NCI-H1105 (cell line): Measurements from ENCODE around the gene NPL.
A peak's percentile ranks its signal among the peaks of the same experiment; 100 is the strongest.

ENCODE experiments used
- DNase-seq: peaks from one replicate; lab custom pipeline; 2025; lab: John Stamatoyannopoulos, UW

NPL gene, protein sequence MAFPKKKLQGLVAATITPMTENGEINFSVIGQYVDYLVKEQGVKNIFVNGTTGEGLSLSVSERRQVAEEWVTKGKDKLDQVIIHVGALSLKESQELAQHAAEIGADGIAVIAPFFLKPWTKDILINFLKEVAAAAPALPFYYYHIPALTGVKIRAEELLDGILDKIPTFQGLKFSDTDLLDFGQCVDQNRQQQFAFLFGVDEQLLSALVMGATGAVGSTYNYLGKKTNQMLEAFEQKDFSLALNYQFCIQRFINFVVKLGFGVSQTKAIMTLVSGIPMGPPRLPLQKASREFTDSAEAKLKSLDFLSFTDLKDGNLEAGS

GRCh38 chr1:182789138-182790076, at the start of gene NPL:
Gene NPL, plus strand, starts transcription at chr1:182789773. Its CDS starts 4,599 bp downstream, at chr1:182794372.
- peak; percentile 63 for DNase-seq

DNA sequence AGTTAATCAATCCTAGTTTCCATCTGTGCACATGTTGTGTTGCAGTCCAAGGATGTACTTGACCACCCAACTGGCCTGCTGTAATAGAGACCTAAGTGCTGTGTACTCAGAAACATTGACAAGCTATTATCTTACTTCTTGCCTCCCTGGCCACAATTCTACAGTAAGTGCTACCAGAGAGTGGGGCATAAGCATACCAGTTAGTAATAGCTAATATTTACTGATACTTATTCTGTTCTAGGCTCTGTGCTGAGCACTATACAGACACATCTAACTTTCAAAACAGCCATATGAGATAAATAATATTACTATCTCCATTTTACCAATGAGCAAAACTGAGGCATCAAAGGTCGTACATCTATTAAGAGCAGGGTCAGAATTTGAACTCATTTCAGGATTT, 49.5 kb upstream of the NPL start:
- DNase-seq, result no peak

DNA sequence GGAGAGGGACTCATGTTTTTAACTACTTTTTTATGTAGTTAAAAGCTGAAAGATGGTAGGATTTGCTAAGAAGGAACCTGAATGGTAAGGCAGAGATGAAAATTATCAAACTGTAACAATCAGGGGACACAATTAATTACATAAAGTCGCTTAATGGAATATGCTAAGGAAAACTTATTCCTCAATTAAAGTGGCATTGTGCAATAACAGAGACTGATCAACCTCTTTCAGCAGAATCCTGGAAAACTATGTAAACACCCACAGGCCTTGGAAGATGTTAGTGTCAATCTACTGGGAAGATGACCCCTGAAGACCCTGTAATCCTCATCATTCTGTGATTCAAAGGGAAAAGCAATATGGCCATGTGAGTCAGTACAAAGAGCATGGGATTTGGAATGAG, 46.8 kb upstream of the NPL start:
- no peak for DNase-seq

DNA sequence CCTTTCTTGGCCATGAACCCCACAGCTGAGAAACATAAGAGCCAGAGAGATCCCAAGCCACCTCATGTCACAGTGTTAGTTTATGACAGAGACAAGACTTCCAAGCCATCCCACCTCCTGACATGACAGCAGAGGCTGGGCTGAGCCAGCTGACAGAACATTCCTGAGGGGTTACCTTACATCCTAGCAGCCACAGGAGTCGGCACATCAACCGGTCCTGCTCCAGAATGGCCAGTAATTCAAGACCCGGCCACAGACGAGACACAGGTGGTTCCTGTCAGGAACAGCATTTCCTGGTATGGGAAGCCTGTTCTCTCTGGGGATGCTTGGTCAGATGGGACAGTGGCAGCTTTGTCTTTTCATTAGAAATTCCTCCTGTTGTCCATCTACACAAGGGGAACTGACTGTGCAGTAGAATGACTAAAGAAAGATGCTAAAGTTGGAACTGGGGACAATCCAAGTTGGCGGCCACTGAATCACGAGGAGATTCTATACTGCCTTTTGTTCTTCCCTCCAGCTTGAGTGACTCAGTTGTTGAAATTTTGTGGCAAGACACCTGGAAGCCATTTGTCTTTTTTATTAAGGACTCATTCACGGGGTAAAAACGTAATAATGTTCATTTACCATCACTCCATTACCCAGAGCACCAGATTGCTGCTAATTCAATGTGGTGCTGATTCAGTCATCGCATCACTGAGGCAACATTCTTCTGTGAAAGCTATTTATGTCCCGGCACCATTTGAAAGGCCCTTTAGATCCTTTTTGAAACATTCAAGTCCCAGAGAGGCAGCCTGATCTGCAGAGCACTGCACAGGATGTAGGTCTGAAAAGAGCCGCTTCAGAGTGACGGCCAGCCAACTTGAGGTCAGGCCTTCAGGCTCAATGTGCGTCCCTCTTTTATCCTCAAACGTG, 37.2 kb upstream of the NPL start:
- DNase-seq, result no peak

GRCh38 chr1:182754087-182754486, 35.5 kb upstream of the NPL start:
- no peak for DNase-seq

GRCh38 chr1:182754543-182755314, 34.8 kb upstream of the NPL start:
- DNase-seq, result no peak

- DNase-seq, result no peak
Observed at GRCh38 chr1:182755632-182756031, 33.9 kb upstream of the NPL start.

DNA sequence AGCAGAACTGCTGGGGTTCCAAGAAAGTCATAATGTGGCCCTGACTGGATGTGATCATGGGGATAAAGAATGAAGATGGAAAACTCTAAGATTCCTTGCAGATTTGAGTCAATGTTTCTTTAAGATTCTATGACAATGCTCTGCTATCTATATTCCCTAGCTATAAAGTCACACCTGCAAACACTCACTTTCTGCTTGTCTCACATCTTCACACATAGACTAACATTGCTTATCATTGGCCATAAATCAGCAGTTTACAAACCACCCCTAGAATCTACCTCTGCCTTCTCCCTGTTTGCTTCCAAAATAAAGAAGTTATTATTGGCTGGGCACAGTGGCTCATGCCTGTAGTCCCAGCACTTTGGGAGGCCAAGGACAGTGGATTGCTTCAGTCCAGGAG, 33.1 kb upstream of the NPL start:
- DNase-seq, result no peak

DNA sequence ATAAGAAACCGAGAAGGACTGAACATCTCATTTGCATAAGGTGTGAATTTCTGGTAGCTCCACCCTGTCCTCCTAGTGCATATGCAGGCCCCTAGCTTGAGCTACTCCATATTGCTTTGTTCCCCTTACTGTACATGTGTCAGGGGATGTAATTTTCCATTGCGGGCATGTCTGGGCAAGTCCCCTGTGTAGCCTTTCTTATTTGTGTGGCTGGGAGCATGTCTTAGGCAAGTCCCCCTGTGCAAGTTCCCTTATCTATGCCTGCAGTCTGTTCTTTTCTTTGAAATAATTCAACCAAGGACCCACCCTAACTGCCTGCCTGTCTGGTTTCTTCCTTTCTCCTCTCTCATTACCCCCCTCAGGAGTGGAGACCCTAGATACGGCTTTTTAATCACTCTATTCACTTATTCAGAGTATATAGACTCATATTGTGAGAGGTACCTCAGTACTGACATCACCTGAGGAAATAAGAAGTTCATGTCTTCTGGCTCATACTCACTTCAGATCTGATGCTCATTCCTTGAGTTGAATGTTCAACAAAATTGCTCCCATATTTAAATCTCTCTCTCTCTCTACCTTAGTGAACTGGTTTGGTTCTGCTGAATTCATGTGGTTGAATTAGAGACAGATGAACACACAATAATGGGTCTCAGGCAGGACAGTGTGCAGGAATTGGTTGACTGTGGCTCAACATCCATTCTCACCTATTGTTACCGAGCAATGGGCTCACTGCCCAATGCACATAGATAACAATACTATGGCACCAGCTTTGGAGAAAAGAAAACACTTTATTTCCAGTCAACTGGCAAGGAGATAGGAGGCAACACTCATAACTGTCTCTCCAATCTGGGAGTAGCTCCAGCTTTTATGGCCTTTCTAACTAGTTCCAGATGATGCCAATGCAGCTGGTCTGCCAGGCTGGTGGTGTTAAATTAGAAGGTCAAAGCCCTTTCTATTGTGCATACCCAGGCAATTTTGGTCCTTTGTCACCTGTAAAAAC, 27.9 kb upstream of the NPL start:
- DNase-seq, result peak; percentile 9

DNA sequence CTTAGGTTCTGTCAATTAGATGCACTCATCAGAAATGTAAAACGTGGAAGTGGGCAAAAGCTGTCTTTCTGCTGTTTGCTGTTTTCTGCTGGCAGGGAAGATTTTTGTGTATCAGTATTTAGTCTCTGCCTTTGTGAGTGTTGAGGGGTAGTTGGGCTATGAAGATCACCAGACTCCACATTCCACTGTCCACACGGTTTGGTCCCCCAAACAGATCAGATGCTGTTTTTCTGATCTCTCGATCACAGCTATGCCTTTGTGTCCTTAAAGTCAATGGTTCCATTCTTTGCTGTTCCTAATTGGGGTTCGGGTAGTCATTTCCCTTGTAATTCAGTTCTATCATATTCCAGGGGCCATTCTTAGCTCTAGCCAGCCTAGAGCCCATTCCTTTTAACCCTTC, 27.0 kb upstream of the NPL start:
- DNase-seq, result no peak

DNA sequence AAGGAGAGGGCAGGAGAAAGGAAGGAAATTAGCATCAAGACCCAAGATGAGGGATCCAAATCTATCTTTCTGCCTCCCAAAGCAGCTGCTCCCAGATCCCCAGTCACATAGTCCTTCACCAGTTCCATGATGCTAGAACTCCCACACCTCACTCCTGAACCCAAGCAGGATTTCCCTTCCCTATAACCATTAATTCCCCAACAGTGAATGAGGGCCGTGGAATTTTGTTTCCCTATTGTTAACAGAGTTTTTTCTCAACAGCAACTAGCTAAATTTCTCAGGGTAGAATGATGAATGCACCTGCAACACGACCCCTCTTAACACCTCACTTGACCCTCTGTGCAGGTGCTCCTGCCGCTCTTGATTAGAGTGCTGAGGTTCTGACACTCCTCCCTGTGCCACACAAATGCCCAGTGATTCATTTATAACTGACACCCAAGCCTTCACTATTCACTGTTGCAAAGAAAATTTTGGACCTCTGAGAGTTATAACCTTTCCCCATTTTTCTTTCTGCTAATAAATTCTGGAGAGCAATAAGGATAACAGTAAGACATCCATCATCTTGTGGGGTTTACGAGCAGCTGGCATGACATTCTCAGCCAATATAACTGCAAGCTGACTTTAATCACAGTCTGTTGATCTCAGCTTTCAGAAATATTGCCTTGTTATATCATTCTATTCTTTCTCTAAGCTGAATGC, 25.4 kb upstream of the NPL start:
- no peak for DNase-seq

- DNase-seq, result no peak
Observed at GRCh38 chr1:182765391-182765790, 24.2 kb upstream of the NPL start.

GRCh38 chr1:182766050-182766449, 23.5 kb upstream of the NPL start:
- no peak for DNase-seq

DNA sequence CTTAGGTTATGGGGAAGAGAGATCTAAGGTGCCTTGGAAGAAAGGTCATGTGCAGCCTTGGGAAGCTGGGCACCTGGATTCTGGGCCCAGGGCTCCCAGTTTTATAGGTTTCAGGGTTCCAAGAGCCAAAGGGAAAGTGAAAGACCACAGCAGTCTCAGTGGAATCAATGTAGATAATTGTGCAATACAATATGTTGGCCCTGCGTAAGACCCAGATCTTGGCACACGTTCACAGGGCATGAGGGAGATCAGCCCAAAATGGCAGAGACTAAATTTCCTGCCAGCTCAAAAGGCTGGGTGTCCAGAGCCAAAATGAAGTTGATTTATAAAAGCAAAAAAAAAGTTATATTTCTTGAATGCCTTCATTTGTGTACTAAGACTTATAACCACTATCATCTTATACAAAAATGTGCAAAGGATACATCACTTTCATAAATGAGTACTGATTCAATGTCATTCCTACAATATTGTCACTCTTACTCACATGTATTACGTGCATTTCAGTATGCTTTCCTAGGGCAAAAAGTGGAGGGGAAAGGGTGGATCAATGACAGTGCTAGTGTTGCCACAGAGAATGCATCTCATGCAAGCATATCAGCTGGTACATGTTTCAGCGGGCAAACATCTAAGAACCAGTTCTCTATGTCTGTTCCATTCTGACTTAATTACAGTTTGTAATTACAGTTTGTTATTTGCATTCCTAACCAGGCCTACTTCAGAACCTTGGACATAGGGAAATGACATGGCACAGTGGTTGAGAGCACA, 22.5 kb upstream of the NPL start:
- no peak for DNase-seq

DNA sequence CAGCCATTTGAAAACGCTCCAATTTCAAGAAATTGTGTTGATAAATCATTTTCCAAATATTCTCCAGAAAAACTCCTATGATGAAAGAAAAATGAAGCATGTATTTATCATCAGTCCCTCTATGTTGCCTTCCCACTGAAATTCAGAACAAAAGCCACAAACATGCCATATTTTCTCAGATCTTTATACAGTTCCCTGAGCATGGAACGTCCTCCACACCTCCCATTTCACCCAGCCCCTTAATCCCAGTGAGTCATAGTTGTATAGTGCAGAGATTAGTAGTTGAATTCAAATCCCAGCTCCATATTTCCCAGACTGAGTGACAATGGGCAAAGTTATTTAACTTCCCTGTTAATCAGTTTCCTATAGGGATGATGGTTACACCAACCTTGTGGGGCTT, 20.6 kb upstream of the NPL start:
- DNase-seq, result no peak

- DNase-seq, result no peak
Observed at GRCh38 chr1:182770232-182770631, 19.3 kb upstream of the NPL start.

DNA sequence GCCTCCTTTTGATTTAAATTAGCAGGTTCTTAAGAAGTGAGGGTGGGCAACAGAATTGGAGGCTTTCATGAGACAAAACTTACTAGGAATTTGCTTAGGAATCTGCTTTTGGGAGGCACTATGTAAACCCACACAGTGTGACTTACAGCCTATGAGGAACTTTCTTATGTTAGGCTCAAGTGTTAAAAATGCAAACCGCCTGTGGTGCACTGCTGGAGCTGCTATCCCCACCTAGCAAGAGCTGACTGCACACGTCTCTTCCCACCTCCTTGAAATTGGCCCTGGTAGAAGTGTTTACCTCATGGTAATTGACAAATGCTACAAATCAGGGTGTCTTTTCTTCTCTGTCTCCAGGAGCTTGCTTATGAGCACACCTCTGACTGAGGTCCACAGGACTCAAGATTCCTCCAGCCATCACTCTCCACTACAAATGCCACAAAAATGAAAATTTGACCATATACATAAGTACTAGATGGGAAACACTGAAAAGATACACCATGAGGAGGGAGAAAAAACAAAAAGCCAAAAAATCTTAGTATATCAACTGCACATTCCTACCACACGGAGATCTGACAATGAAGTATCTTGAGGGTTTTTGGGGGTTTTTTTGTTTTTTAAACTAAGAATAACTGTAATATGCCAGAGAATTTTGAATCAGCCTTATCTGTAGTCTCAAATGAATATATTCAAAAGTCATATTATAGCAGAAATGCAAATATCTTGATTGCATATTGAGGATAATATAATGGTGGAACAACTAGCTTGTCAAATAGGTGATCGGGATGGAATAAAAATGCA, 18.2 kb upstream of the NPL start:
- no peak for DNase-seq

DNA sequence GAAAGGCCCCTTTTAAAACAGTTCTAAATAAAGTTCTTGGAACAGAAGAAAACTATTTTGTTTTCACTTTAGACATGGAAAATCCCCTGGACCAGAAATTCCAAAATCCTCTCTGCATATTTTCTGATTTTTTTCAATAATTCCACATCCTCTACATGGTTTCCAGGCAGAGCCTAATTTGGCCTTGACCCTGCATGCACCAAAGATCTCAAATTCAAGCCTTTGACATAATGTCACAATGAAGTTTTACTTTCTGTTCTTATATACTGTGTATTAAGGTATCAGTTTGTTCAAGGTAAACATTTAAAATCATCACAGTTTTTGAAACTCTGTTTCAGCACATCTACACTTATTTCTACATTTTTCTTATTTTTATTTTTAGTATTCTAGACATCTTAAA, 12.2 kb upstream of the NPL start:
- DNase-seq, result no peak
